HG03432 (cell line): ENCODE measurements around the gene OVCH1.
"Not testable (repeated sequence)": the region's sequence is repeated elsewhere in the genome, so short reads cannot be mapped to it uniquely, and the experiment has no call there.

Experiments used
- ATAC-seq: cut with Tn5 transposase; IDR thresholded peaks from one replicate; pipeline ENCODE4 v1.9.1; 2021; ENCODE audit warnings: mild to moderate bottlenecking, moderate library complexity; ENCODE audit not compliant: unreplicated experiment

Gene OVCH1

GRCh38 chr12:29405561-29405960, 91.9 kb downstream of the OVCH1 start:
- no peak for ATAC-seq

DNA sequence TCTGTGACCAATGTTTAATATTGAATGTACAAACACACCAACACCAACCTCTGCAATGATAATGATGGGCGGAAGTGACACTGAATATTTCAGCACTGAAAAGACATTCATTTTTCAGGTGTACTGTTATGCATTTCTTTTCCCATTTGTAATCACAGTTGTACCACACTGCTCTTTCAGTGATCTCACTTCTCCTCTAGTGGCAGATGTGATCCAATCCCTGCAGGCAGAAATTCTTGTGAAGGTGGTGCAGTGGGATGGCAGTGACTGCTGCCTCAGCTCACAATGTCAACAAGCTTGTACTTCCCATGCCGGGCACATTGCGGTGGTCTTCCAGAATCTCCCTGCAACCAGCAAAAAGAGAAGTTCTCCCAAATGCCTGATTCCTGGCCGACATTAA, 93.5 kb downstream of the OVCH1 start:
- ATAC-seq: no peak

GRCh38 chr12:29402437-29402836, 95.0 kb downstream of the OVCH1 start:
- ATAC-seq: no peak

GRCh38 chr12:29398495-29398894, 99.0 kb downstream of the OVCH1 start:
- peak; percentile 78 for ATAC-seq

GRCh38 chr12:29396774-29397173, 100.7 kb downstream of the OVCH1 start:
- no peak for ATAC-seq

GRCh38 chr12:29395356-29395755, 102.1 kb downstream of the OVCH1 start:
- ATAC-seq: no peak

- ATAC-seq: not testable (repeated sequence)
Measured at GRCh38 chr12:29390419-29390818, 107.1 kb downstream of the OVCH1 start.

- ATAC-seq: no peak
Measured at GRCh38 chr12:29389295-29389919, 108.1 kb downstream of the OVCH1 start.

- not testable (repeated sequence) for ATAC-seq
Measured at GRCh38 chr12:29386084-29386680, 111.3 kb downstream of the OVCH1 start.

DNA sequence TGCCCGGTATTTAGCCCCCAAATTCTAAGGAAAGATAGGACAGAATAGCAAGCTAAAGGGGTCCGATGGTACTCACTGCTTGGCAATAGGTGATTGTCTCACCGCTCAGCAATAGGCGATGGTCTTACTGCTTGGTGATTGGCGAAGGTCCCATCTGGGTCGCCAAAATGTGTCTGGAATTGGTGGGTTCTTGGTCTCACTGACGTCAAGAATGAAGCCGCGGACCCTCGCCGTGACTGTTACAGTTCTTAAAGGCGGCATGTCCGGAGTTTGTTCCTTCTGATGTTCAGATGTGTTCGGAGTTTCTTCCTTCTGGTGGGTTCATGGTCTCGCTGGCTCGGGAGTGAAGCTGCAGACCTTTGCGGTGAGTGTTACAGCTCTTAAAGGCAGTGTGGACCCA, 112.3 kb downstream of the OVCH1 start:
- ATAC-seq: not testable (repeated sequence)

DNA sequence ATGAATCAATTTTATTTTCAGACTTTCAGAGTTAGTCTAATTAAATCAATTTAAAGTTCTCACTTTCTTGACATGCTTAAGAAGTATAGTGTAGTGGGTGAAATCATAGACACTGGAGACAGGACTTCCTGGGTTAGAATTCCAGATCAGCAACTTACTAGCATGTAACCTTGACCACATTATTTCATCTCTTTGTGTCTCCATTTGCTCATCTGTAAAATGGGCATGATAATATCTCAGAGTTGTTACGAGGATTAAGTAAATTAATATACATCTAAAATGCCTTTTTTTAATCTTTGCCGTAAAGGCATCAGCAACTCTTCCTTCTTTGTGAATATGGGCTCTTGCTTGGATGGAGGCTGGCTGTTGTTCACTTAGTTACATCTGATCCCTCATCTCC, 115.2 kb downstream of the OVCH1 start:
- no peak for ATAC-seq

GRCh38 chr12:29380536-29381523, 116.7 kb downstream of the OVCH1 start, which contains the start of gene ERGIC2:
Gene ERGIC2 (minus strand): TSS chr12:29381172. CDS start chr12:29371633, 9,539 bp downstream.
- peak; percentile 94 for ATAC-seq
